ENCODE measurements around the gene SATB1. TPM values are rescaled to one million over a fixed set of nuclear protein-coding genes. Genes with fewer than 3 reads are reported as not detected.

Gene SATB1
- total RNA-seq, 4 donors from 2014 or later, result 27.7 to 85.3 (median 67.1) TPM

- intact Hi-C loops (cut with DNase I; ENCODE audit: low total_unique reads), result no loop called here
- H3K27me3 ChIP-seq, result no peaks in the 10 kb centered on the region
- no peaks in the 10 kb centered on the region for H3K36me3 ChIP-seq
- H3K9me3 ChIP-seq, result peaks cover 4 to 11% of the 10 kb centered on the region in 2 donors
- no peak for DNase-seq
- no peak overlapping the region for H3K27ac ChIP-seq
- H3K4me1 ChIP-seq, result no peaks in the 10 kb centered on the region
- no peak for TF ChIP-seq EP300 (IDR thresholded peaks at IDR 0.05; ENCODE audit: low read depth)
- TF ChIP-seq POLR2AphosphoS5 (IDR thresholded peaks at IDR 0.05), result no peak
- no peak for TF ChIP-seq CTCF (IDR thresholded peaks at IDR 0.05)
- TF ChIP-seq POLR2A (IDR thresholded peaks at IDR 0.05), result no peak
- 67 to 75% methylated on average over 3 of the region's 3 CpGs for WGBS, 2 donors (ENCODE audit: low coverage in 1 of 2)
- in situ Hi-C loops (cut with MboI; ENCODE audit: low pct_ligation_motif_present in 1 of 4, low pct_unique_long_range_greater_than_20kb in 1 of 4, low sequenced_read_pairs in 3 of 4), result no loop called here
- no peak overlapping the region for H3K4me3 ChIP-seq
These were observed 124.2 kb downstream of the SATB1 start for GRCh38 chr3:18300916-18301315.

GRCh38 chr3:18297126-18297525 lies 128.0 kb downstream of the SATB1 start:
- in situ Hi-C loops (cut with MboI; ENCODE audit: low pct_ligation_motif_present in 1 of 4, low pct_unique_long_range_greater_than_20kb in 1 of 4, low sequenced_read_pairs in 3 of 4), result no loop called here
- no peaks in the 10 kb centered on the region for H3K36me3 ChIP-seq
- no peak for DNase-seq
- TF ChIP-seq EP300 (IDR thresholded peaks at IDR 0.05; ENCODE audit: low read depth) (no peak), POLR2A (IDR thresholded peaks at IDR 0.05) (no peak), CTCF (IDR thresholded peaks at IDR 0.05) (no peak), POLR2AphosphoS5 (IDR thresholded peaks at IDR 0.05) (no peak)
- H3K4me1 ChIP-seq, result no peaks in the 10 kb centered on the region
- no peak overlapping the region for H3K4me3 ChIP-seq
- intact Hi-C loops (cut with DNase I; ENCODE audit: low total_unique reads), result no loop called here
- H3K27me3 ChIP-seq, result no peaks in the 10 kb centered on the region
- peaks cover 4 to 11% of the 10 kb centered on the region in 2 donors for H3K9me3 ChIP-seq
- no peak overlapping the region for H3K27ac ChIP-seq

All from transverse colon (tissue), 4 donors.